HG03565 (cell line): ENCODE measurements around the gene RPUSD4.

Source experiments
- ATAC-seq: cut with Tn5 transposase; IDR thresholded peaks from one replicate; pipeline ENCODE4 v1.9.1; 2021; ENCODE audit warnings: mild to moderate bottlenecking, moderate library complexity; ENCODE audit not compliant: unreplicated experiment

The RPUSD4 gene

GRCh38 chr11:126185259-126186024 lies 26.0 kb downstream of the RPUSD4 start:
- no peak for ATAC-seq

GRCh38 chr11:126182787-126183445 lies 28.5 kb downstream of the RPUSD4 start:
- ATAC-seq = no peak

GRCh38 chr11:126181939-126182730 lies 29.3 kb downstream of the RPUSD4 start:
- no peak for ATAC-seq

DNA sequence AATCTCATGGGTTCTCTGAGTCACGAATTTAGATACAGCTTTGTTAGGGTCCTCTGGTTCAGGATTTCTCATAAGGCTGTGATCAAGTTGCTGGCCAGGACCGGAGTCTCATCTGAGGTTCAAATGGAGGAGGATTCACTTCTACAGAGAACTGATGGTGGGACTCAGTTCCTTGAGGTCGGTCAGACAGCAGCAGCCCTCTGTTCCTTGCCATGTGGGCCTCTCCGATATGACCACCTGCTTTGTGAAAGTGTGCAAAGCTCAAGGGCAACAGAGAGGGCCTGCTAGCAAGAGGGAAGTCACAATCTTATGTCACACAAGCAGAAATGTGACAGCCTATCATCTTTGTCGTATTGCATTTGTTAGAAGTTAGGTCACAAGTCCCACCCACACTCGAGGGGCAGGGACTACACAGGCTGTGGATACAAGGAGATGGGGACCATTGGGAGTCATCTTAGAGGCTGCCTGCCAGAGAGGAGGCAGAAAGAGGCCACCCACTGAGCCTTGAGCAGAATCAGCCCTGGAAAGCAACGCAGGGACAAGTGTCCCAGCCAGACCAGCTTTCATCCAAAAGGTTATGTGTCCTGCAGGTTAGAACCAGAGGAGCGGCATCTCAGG lies 34.5 kb downstream of the RPUSD4 start:
- ATAC-seq = no peak

GRCh38 chr11:126175393-126175792 lies 36.1 kb downstream of the RPUSD4 start:
- ATAC-seq = no peak

- ATAC-seq = no peak
These were observed 36.6 kb downstream of the RPUSD4 start for GRCh38 chr11:126174816-126175215.

GRCh38 chr11:126173257-126173656 lies 38.2 kb downstream of the RPUSD4 start:
- no peak for ATAC-seq

- ATAC-seq = no peak
These were observed 38.8 kb downstream of the RPUSD4 start for GRCh38 chr11:126172596-126173038.

- no peak for ATAC-seq
These were observed 42.2 kb downstream of the RPUSD4 start for GRCh38 chr11:126169291-126169690.

GRCh38 chr11:126167488-126167887 lies 44.0 kb downstream of the RPUSD4 start:
- no peak for ATAC-seq

DNA sequence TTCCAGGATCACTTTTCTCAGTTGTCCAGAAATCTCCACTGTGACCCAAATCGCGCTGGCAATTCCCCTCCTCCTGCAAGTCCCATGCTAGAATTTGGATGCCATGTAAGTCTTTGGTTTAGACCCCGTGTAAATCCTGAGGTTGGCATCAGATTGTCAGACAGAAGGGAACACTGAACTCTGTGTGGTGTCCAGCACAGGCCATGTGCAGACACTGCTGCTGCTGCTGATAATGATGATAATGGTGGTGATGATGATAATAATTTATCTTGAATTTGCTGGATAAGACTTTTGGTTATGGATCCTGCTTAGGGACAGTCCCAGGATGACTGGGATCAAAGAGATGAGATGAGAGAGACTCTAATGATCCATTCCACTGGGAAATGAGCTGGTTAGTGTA lies 45.0 kb downstream of the RPUSD4 start:
- ATAC-seq = no peak

- no peak for ATAC-seq
These were observed 45.7 kb downstream of the RPUSD4 start for GRCh38 chr11:126165757-126166156.

DNA sequence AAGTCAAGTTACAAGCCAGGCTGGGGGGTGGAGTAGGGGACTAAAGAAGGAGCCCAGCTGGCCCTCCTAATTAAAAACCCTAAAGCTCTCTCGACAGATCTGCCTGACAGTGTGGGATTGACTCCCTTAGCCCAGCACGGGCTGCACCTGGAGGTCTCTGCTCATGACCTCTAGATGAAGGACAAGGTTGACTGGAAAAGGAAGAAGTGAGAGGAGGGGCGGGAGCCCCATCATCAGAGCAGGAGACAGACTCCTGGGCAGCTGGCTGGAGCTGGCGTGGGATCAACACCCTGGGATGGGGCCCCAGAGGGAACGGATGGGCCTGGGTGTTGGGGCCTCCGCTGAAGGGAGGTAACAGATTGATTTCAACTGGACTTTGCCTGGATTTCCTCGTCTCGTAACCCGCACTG lies 46.1 kb downstream of the RPUSD4 start:
- no peak for ATAC-seq

GRCh38 chr11:126164781-126165180 lies 46.7 kb downstream of the RPUSD4 start:
- ATAC-seq = no peak

- ATAC-seq = no peak
These were observed 47.7 kb downstream of the RPUSD4 start for GRCh38 chr11:126163779-126164178.

DNA sequence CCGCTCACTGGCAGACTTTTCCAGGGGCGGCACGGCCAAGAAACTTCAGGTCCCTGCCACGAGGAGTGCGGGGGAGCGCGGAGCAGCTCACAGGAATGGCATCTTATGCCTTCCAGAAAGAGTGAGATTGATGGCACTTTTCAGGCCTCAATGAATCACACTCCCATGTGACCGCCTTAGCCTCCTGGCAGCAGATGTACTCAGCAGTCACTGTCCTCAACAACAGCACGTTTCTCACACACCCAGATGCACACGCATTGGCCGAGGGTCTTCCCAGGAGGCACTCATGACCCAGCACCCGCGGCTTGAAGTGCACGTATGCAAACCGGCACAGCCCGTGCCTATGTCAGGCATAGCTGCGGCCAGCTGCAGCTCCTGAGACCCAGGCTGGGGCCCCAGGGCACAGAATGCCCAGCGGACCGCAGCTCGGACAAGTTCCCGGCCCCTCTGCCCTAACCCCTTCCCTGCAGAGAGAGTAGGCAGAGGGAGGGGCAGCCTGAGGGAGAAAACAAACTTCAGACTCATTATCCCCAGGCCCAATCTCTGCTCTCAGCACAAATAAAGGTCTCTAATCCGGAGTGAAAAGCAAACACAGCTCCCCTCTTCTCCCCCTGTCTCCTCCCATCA lies 48.3 kb downstream of the RPUSD4 start:
- ATAC-seq = no peak

DNA sequence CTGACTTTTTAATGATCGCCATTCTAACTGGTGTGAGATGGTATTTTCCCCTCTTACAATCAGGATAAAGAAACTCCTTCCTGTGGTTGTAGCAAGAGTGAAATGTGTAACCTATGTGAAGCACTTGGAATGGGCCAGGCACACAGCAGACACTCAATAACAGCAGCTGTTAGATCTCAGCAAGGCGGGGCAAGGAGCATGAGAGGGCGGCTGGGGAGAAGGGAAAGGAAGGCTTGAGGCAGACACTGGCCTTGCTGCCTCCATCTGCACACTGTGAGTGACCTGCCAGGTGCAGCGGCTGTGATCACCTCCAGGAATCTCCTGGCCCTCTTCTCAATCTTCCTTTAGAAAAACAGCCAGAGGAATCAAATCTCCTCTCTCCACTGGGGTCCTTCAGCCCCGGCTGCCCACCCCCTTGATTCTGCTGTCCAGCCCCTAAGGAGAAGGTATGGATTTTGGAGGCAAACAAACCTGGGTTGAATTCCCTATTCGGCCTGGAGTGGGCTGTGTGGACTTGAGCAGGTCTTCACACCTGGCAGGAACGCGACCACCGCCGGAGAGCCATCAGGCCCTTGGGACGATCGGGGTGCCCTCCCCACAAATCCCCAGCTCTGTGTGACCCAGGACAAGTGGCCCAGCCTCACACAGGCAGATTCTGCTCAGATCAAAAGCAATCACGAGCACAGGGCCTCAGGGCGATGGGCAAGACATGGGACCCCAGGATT lies 49.0 kb downstream of the RPUSD4 start:
- ATAC-seq = no peak

GRCh38 chr11:126161023-126161391 lies 50.4 kb downstream of the RPUSD4 start:
- no peak for ATAC-seq

DNA sequence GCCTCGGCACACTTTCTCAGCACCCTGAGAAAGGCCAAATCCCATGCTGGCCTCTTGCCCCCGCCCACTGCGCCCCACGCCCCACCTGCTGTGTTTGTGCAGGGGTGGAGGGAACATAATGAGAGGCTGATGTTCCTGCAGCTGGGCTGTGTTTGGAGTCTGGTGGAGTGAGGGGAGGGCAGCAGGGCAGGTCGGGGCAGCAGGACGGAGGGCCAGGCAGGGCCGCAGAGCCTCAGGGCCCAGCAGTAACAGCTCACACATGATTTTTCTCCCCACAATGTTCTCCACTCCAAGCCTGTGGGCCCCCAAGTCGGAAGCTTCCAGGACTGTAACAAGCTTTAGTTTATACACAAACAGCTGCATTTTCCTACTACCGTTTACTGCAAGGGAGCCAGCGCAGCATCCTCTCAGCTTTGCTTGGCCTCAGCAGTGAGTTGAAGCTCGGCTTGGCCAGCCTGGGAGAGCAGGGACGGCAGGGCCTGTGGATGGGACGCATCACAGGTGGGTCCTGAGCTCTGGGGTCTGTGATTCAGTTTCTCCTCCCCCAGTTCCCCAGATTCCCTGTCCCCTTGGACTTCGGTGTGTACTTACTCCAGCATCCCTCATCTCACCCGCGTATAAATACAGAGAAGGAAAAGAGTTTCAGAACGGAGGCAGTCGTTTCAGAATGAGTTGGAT lies 51.0 kb downstream of the RPUSD4 start:
- ATAC-seq = no peak
